Endothelial cell of umbilical vein (primary cell): ENCODE data around the gene CNOT1.

Experiments
- EZH2 ChIP-seq: IDR thresholded peaks from 2 replicates; pipeline ENCODE4 v1.6.1; 2012; ENCODE audit warnings: borderline replicate concordance, low read depth, mild to moderate bottlenecking, moderate library complexity, low read length, inconsistent platforms; ENCODE audit not compliant: severe bottlenecking
- POLR2A ChIP-seq: IDR thresholded peaks from 2 replicates; pipeline ENCODE4 v1.6.1; 2012; ENCODE audit warnings: low read depth, mild to moderate bottlenecking, control low read depth, low read length
- TF ChIP-seq, protein P1 (sequence below), 2 donors: IDR thresholded peaks; 1 replicate in 1 of 2; 2 replicates in 1 of 2; pipeline ENCODE4 v1.5.1; 2011; ENCODE audit warnings: low read length in 2 of 2, mild to moderate bottlenecking in 2 of 2, moderate library complexity in 2 of 2, control low read depth in 1 of 2, inconsistent platforms in 1 of 2, low read depth in 1 of 2; ENCODE audit not compliant: insufficient read depth in 1 of 2; ENCODE audit errors: extremely low read depth in 1 of 2

GRCh38 chr16:58509256-58510096, 120.2 kb downstream of the CNOT1 start:
- TF ChIP-seq, protein P1, sequence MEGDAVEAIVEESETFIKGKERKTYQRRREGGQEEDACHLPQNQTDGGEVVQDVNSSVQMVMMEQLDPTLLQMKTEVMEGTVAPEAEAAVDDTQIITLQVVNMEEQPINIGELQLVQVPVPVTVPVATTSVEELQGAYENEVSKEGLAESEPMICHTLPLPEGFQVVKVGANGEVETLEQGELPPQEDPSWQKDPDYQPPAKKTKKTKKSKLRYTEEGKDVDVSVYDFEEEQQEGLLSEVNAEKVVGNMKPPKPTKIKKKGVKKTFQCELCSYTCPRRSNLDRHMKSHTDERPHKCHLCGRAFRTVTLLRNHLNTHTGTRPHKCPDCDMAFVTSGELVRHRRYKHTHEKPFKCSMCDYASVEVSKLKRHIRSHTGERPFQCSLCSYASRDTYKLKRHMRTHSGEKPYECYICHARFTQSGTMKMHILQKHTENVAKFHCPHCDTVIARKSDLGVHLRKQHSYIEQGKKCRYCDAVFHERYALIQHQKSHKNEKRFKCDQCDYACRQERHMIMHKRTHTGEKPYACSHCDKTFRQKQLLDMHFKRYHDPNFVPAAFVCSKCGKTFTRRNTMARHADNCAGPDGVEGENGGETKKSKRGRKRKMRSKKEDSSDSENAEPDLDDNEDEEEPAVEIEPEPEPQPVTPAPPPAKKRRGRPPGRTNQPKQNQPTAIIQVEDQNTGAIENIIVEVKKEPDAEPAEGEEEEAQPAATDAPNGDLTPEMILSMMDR (IDR thresholded peaks at IDR 0.05; ENCODE audit: extremely low read depth in 1 of 2, insufficient read depth in 1 of 2, low read depth in 1 of 2, low read length in 2 of 2): no peak
- TF ChIP-seq POLR2A: peak; percentile 2
- no peak for TF ChIP-seq EZH2
